ENCODE results near the gene VLDLR. TPM values are rescaled to one million over a fixed set of nuclear protein-coding genes. Genes with fewer than 3 reads are reported as not detected.

The VLDLR gene
- polyA plus RNA-seq, 1 donor (not counting 4 experiments of a cell fraction or from before 2014, with no cell fraction given), result 7.0 TPM

GRCh38 chr9:2616692-2617377, 4.8 kb upstream of the VLDLR start:
- no peak for FAIRE-seq
- dilution Hi-C loops (cut with MboI; ENCODE audit: extremely low pct_ligation_motif_present, low sequenced_read_pairs), result no loop called here

GRCh38 chr9:2618289-2618688, 3.3 kb upstream of the VLDLR start:
- Histone ChIP-seq H3K9me3 (ENCODE audit: control insufficient read depth, low read depth, low read length) (no peaks in the 10 kb centered on the region), H3K4me3 (ENCODE audit: control insufficient read depth in 2 of 3, extremely low read depth in 1 of 3, insufficient read depth in 2 of 3, low read depth in 1 of 3, low read length in 3 of 3) (no peak overlapping the region), H3K4me1 (ENCODE audit: control insufficient read depth, extremely low read depth, insufficient read depth, low read length) (peaks cover 9% of the 10 kb centered on the region), H3K36me3 (ENCODE audit: control insufficient read depth in 2 of 2, extremely low read depth in 1 of 2, insufficient read depth in 2 of 2, low read length in 2 of 2) (no peaks in the 10 kb centered on the region), H3K9me1 (ENCODE audit: control insufficient read depth, extremely low read depth, insufficient read depth, low read length) (no peaks in the 10 kb centered on the region), H2AFZ (ENCODE audit: control insufficient read depth, low read length) (no peak overlapping the region), H3K4me2 (ENCODE audit: control insufficient read depth, extremely low read depth, insufficient read depth, low read depth, low read length) (no peak overlapping the region), H3K27me3 (ENCODE audit: control insufficient read depth, extremely low read depth, insufficient read depth, low read length) (peaks cover 10% of the 10 kb centered on the region), H3K27ac (ENCODE audit: control insufficient read depth, insufficient read depth, low read length) (no peak overlapping the region), H4K20me1 (ENCODE audit: control insufficient read depth, extremely low read depth, insufficient read depth, low read length) (no peaks in the 10 kb centered on the region), H3K9ac (ENCODE audit: control insufficient read depth, extremely low read depth, insufficient read depth, low read length) (no peak overlapping the region), H3K79me2 (ENCODE audit: control insufficient read depth, insufficient read depth, low read length) (no peaks in the 10 kb centered on the region)
- no peak for TF ChIP-seq CTCF (optimal IDR thresholded peaks at IDR 0.05 in 1 of 3, IDR thresholded peaks at IDR 0.05 in 1 of 3, conservative IDR thresholded peaks at IDR 0.05 in 1 of 3; ENCODE audit: extremely low read depth in 1 of 3, insufficient read depth in 2 of 3, low read length in 3 of 3)
- dilution Hi-C loops (cut with MboI; ENCODE audit: extremely low pct_ligation_motif_present, low sequenced_read_pairs), result no loop called here
- DNase-seq (ENCODE audit: low read depth, low spot score), result no peak
- FAIRE-seq, result no peak

More at GRCh38 chr9:2616692-2617377, 4.8 kb upstream of the VLDLR start:
- no peaks in the 10 kb centered on the region for H3K9me1 ChIP-seq (ENCODE audit: control insufficient read depth, extremely low read depth, insufficient read depth, low read length)
- no peak overlapping the region for H3K9ac ChIP-seq (ENCODE audit: control insufficient read depth, extremely low read depth, insufficient read depth, low read length)
- DNase-seq (ENCODE audit: low read depth, low spot score), result no peak
- no peaks in the 10 kb centered on the region for H3K79me2 ChIP-seq (ENCODE audit: control insufficient read depth, insufficient read depth, low read length)
- peaks cover 4% of the 10 kb centered on the region for H3K4me1 ChIP-seq (ENCODE audit: control insufficient read depth, extremely low read depth, insufficient read depth, low read length)
- no peaks in the 10 kb centered on the region for H3K36me3 ChIP-seq (ENCODE audit: control insufficient read depth in 2 of 2, extremely low read depth in 1 of 2, insufficient read depth in 2 of 2, low read length in 2 of 2)
- H3K27ac ChIP-seq (ENCODE audit: control insufficient read depth, insufficient read depth, low read length), result no peak overlapping the region
- H3K4me2 ChIP-seq (ENCODE audit: control insufficient read depth, extremely low read depth, insufficient read depth, low read depth, low read length), result no peak overlapping the region
- no peak for TF ChIP-seq EZH2 (IDR thresholded peaks at IDR 0.05; ENCODE audit: low read length)
- no peak for TF ChIP-seq CTCF (optimal IDR thresholded peaks at IDR 0.05 in 1 of 3, IDR thresholded peaks at IDR 0.05 in 1 of 3, conservative IDR thresholded peaks at IDR 0.05 in 1 of 3; ENCODE audit: extremely low read depth in 1 of 3, insufficient read depth in 2 of 3, low read length in 3 of 3)
- H3K27me3 ChIP-seq (ENCODE audit: control insufficient read depth, extremely low read depth, insufficient read depth, low read length), result no peaks in the 10 kb centered on the region
- no peaks in the 10 kb centered on the region for H4K20me1 ChIP-seq (ENCODE audit: control insufficient read depth, extremely low read depth, insufficient read depth, low read length)
- no peak overlapping the region for H2AFZ ChIP-seq (ENCODE audit: control insufficient read depth, low read length)
- no peaks in the 10 kb centered on the region for H3K9me3 ChIP-seq (ENCODE audit: control insufficient read depth, low read depth, low read length)
- H3K4me3 ChIP-seq (ENCODE audit: control insufficient read depth in 2 of 3, extremely low read depth in 1 of 3, insufficient read depth in 2 of 3, low read depth in 1 of 3, low read length in 3 of 3), result no peak overlapping the region

Data from keratinocyte (primary cell).